HG02642 (cell line): Measurements from ENCODE around the gene MT1B.

Experiments
- ATAC-seq: cut with Tn5 transposase; IDR thresholded peaks from one replicate; pipeline ENCODE4 v1.9.1; 2021; ENCODE audit warnings: mild to moderate bottlenecking; ENCODE audit not compliant: unreplicated experiment, poor library complexity

The MT1B gene

GRCh38 chr16:56651586-56651985, at the start of gene MT1B:
Gene MT1B, plus strand, starts transcription at chr16:56651886. Its CDS starts 68 bp downstream, at chr16:56651954.
- ATAC-seq, result no peak

DNA sequence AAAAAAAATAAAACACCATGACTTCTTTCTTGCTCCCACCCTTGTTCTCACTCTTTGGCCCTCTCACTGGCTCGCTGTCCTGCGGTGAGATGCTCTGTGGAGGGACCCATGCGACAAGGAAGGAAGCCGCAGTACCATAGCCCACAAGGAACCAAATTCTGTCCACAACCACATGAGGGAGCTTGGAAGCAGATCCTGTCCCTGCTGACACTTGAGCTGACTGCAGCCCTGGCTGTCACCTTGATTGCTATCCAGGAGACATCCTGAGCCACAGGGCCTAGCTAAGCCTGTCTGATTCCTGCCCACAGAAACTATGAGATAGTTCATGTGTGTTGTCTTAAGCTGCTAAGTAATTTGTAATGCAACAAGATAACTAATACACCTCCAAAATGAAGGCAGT, 48.1 kb upstream of the MT1B start:
- no peak for ATAC-seq

GRCh38 chr16:56604966-56605365, 46.7 kb upstream of the MT1B start:
- ATAC-seq, result no peak

DNA sequence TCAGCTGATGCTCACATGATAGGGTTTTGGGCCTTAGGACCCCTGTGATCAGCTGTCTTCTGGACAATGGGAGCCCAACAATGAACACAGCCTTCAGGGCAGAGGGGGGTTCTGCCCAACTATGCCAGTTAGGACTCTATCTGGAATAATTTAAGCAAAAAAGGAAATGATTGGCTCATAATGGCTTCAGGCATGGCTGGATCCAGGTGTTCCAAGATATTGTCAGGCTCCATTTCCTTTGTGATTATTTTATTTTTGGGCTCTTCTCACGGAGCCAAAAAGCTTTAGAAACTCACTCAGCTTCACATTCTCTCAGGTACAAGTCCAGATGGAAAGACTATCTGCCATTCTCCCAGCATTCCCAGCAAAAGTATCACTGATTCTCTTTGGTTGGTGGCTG, 46.2 kb upstream of the MT1B start:
- no peak for ATAC-seq

DNA sequence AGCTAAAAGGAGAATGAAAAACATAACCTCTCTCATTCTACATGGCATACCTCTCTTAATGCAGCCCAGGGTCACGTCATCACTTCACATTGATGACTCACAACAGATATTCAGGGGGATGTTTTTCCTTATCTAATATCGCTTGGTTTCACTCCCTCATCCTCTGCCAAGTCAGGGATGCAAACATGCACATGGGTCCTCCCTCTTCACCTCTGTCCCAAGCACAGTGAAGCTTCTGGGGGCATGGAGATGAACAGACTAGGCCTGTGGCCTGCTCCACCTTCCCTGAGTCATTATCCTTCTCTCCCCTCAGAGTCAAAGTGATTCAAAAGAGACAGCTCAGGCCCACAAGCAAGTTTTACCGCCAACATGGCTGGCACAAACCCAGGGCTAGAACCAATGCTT, 45.6 kb upstream of the MT1B start:
- ATAC-seq, result no peak

DNA sequence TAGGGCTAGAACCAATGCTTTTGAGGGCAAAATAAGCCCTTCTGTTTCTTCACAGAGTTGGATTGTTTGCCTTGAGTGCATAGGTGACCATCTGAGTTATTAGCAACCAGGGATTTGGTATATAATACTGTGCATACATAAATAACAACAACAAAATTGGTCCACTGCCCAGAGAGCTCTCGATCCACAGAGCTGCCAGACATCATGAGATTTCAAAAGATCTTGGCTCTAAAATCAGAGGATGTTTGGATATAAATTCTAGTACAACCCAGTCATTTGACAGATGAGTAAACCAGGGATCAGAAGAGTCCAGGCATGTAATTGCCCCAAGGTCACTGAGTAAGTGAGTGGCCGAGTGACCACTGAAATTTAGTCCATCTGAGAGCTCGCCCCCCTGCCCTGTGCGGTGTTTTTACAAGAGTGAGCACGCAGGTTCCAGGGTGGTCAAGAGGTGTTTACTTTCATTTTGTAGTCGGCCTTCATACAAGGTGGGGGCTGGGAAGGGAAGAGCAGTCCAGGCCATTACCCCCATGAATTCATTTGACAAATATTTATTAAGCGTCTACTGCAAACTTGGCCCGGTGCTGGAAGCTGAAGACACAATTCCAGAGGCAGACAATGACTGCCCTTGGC, 45.1 kb upstream of the MT1B start:
- ATAC-seq, result no peak

- no peak for ATAC-seq
These were observed 44.5 kb upstream of the MT1B start for GRCh38 chr16:56607109-56607618.

GRCh38 chr16:56607675-56608042, 44.0 kb upstream of the MT1B start:
- no peak for ATAC-seq

DNA sequence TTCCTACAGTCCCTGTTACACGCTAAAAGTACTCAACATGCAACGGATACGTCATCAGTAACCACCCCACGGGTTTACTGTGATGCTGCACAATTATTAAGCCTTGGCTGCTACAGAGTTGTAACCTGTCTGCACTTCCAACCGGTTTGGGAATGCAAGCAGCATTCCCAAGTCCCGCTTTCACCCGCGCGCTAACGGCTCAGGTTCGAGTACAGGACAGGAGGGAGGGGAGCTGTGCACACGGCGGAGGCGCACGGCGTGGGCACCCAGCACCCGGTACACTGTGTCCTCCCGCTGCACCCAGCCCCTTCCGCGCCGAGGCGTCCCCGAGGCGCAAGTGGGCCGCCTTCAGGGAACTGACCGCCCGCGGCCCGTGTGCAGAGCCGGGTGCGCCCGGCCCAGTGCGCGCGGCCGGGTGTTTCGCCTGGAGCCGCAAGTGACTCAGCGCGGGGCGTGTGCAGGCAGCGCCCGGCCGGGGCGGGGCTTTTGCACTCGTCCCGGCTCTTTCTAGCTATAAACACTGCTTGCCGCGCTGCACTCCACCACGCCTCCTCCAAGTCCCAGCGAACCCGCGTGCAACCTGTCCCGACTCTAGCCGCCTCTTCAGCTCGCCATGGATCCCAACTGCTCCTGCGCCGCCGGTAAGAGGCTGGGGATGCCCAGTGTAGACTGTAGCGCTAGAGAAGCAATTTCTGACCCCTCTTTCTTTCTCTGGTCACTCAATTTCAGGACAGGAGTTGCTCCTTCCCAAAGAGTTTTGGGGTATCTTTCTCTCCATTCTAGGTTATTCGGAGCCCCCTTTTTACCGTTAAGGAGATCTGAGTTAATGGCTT, 43.4 kb upstream of the MT1B start, which contains the start of gene MT2A:
Gene MT2A, plus strand, starts transcription at position 542 of the 833 bp plus-strand sequence. Its CDS starts 72 bp downstream, at position 614.
- ATAC-seq, result peak; percentile 88

- ATAC-seq, result no peak
These were observed 42.7 kb upstream of the MT1B start for GRCh38 chr16:56608876-56609462.

- ATAC-seq, result peak; percentile 37
These were observed 42.2 kb upstream of the MT1B start for GRCh38 chr16:56609463-56609921.

GRCh38 chr16:56610017-56610608, 41.6 kb upstream of the MT1B start:
- no peak for ATAC-seq

DNA sequence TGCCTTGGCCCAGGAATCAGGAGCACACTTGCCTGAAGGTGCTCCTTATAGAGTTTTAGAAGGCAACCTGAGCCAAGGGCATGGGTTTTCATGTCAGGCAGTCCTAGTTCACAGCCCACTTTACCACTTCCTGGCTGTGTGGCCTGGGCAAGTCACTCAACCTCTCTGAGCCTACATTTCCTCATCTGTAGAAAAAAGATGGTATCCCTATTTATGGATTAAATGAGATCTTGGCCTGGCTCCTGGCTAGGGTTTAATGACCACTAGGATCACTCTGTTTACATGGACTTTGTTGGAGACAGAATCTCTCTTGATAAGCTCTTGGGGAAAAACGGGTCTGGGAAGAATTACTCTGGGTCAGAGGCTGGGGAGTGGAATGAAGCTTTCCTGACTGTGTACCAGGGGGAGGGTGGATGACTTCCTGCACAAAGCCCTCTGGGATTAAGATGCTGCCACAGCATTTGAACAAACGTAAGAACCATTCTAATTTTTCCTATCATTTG, 41.0 kb upstream of the MT1B start:
- no peak for ATAC-seq

GRCh38 chr16:56611281-56611833, 40.3 kb upstream of the MT1B start:
- no peak for ATAC-seq

- ATAC-seq, result no peak
These were observed 38.0 kb upstream of the MT1B start for GRCh38 chr16:56613706-56614105.

DNA sequence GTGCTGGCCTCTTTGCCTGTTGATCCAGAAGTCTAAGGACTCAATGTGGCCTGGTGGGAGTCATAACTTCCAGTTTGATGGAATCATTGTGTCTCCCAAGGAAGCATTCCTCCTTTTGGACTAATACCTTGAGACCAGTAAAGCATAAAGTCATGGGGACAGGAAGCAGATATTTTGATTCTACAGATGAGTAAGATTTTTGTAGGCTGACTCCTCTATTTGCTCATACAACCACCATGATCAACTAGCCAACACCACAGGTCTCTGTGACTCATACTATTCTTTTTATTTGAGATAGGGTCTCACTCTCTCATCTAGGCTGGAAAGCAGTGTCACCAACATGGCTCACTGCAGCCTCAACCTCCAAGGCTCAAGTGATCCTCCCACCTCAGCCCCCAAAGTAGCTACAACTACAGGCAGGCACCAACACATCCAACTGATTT, 37.1 kb upstream of the MT1B start:
- ATAC-seq, result no peak

- ATAC-seq, result no peak
These were observed 36.3 kb upstream of the MT1B start for GRCh38 chr16:56615353-56615752.

DNA sequence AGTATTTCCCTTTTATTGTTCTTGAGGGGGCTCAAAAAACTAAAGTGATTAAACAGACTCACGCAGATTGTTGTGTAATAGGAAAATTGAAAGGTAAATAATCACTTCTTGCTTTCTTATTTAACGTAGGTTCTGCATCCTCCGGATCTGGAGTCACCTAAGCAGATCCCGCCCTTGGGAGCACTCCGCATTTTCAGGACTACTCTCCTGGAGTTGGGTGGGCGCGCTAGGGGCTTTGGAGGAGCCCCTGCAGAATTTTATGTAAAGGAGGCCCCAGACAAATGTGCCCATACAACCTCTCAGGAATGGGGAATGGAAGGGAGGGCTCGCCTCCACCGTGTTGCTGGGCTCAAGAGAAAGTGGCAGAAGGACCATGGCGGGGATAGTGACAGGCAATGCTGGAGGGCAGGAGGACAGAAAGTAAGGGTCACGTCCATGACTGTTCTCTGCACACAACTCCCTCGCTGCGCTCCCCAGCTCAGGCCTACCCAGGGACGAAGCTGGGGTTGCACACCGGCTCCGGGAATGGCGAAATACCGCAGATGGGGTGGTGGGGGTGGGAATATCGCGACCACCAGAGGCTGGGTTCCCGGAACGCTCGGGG, 35.0 kb upstream of the MT1B start:
- no peak for ATAC-seq

DNA sequence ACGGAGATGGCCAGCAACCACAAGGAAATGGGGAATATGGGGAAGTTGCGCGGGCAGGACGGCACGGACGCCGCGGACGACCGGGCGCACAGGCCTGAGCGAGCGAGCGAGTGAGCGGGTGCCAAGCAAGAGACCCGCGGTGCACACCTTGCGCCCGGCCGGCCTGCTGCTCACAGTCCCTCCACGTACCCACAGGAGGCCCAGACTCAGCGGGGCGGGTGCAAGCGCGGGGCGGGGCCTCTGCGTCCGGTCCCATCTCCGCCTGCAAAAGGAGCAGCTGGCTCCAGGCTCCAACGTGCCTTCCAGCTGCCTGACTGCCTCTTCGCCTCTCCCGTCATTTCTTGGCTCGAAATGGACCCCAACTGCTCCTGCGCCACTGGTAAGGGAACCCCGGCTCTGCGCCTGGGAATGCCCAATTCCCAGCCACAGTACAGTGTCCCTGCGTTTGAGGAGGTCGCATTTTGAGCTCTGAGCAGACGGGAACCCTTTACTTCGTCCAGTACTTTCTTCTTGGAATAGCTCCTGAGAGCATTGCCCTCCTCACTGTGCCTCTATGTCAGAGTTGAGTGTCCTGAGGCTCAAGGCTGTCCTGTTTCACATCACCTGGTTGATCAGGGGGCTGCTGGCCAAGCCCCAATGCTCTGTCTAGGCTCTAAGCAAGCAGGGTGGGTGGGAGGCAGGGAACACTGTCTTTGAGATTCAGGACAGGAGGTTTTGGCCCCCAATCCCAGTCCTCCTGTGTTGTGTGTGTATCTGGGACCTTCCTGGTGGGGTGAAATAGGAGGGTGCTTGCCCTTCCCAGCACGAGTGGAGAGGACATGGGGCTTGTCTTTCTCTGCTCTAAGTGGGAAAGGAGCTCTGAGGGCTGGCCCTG, 34.2 kb upstream of the MT1B start:
- no peak for ATAC-seq
